NCI-H1436 (cell line): ENCODE data around the gene RAPGEF1.
A peak's percentile ranks its signal among the peaks of the same experiment; 100 is the strongest.
"Not testable (repeated sequence)": the region's sequence is repeated elsewhere in the genome, so short reads cannot be mapped to it uniquely, and the experiment has no call there.

Experiments
- DNase-seq: peaks from one replicate; lab custom pipeline; 2025; lab: John Stamatoyannopoulos, UW

RAPGEF1 gene

GRCh38 chr9:131559421-131560000 is 180.4 kb downstream of the RAPGEF1 start:
- no peak for DNase-seq

GRCh38 chr9:131557855-131558548 is 181.9 kb downstream of the RAPGEF1 start:
- DNase-seq: no peak

- no peak for DNase-seq
Observed at GRCh38 chr9:131555841-131556673, 183.8 kb downstream of the RAPGEF1 start.

DNA sequence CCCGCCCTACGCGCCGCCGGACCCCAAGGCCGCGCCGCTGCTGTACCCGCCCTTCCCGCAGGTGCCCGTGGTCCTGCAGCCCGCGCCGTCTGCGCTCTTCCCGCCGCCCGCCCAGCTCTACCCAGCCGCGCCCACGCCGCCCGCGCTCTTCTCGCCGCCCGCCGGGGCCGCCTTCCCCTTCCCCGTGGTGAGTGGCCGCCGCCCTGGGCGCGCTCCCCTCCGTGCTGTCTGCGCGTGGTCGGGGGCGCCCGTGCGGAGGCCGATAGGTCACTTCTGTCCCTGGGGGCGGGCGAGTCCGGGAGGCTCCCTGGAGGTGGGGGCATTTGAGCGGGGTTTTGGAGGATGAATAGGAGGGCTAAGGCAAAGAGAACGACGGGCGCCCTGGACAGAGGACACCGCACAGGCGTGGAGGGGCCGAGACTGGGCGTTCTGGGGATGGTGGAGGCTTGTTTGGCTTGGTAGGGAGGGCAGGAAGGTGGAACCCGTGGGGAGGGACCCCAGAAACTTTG is 185.0 kb downstream of the RAPGEF1 start:
- no peak for DNase-seq

GRCh38 chr9:131554087-131554842 is 185.6 kb downstream of the RAPGEF1 start:
- no peak for DNase-seq

DNA sequence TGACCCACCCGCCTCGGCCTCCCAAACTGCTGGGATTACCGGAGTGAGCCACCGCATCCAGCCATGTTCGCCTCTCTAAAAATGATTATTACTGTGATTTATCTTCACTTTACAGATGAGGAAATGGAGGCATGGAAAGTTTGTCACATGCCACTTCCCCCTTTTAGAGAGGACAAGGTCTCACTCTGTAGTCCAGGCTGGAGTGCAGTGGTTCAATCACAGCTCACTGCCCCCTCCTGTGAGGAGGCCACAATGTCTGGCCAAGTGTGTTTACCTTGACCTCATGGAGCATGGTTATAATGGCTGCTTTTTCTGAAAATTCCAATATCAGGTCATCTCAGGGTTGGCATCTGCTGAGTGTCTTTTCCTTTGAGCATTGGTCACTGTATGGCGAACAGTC is 187.8 kb downstream of the RAPGEF1 start:
- no peak for DNase-seq

GRCh38 chr9:131550465-131550864 is 189.4 kb downstream of the RAPGEF1 start:
- DNase-seq: not testable (repeated sequence)

DNA sequence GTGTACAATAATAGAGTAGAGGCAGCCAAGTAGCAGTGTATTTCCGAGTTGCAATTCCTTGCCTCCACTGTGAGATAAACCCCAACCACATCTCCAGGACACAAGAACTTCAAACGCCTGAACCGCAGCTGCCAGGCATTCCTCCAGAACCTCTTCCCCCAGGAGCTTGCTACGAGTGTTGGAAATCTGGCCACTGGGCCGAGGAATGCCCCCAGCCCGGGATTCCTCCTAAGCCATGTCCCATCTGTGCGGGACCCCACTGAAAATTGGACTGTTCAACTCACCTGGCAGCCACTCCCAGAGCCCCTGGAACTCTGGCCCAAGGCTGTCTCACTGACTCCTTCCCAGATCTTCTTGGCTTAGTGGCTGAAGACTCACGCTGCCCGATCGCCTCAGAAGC is 190.7 kb downstream of the RAPGEF1 start:
- DNase-seq: not testable (repeated sequence)

- no peak for DNase-seq
Observed at GRCh38 chr9:131546336-131547084, 193.4 kb downstream of the RAPGEF1 start.

DNA sequence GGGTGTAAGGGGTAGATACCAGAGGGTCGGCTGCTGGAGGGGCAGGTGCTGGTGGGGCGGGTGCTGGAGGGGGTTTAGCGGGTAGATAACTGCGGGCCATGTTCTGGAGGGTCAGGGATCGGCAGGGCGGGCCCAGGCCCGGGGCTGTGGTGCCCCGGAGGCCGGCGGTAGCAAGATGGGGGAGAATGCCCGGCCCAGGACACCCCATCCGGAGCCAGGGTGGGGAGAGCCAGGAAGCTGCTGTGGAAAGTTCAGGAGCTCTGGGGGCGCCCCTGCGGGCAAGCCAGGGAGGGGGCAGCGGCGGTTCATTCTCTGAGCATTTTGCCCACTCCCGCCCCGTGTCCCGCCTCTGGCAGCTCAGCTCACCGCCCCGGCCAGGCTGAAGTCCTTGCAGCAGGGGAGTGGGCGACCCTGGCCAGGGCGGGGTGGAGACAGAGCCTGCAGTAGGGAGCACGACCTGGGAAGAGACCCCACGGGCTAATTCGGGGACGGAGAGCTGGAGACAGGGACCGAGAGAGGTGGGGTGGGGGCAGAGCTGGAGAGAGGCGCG is 194.0 kb downstream of the RAPGEF1 start:
- no peak for DNase-seq

DNA sequence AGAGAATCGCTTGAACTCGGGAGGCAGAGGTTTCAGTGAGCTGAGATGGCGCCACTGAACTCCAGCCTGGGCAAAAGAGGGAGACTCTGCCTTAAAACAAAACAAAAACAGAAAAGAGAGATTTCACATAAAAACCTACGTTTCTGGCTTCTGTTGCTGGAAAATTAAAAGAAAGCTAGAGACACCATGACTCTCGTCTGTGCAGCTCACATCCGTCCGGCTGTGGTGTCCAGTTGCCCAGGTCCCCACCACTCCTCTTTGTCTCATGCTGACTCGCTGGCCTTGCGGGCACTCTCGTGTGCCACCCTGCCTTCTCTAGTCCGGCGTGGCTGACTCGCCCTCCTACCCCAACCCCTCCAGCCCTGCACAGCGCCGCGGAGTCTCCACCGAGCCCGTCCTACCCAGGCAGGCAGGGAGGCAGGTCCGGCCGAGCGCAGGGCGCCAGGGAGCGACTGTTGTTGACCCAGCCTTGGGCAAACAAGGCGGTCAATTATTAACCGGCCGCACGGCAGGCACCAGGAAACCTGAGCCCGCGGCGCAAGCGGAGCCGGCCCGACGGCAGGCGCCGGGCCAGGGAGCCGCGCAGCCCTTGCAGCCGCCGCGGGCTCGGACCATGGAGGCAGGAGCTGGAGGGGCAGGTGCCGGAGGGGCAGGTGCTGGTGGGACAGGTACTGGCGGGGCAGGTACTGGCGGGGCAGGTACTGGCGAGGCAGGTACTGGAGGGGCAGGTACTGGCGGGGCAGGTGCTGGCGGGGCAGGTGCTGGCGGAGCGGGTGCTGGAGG is 194.7 kb downstream of the RAPGEF1 start, which contains the start of gene PRRT1B:
Gene PRRT1B (plus strand): TSS at position 521 of the 783 bp plus-strand sequence. CDS start 93 bp downstream, at position 614.
- no peak for DNase-seq

GRCh38 chr9:131543141-131543540 is 196.7 kb downstream of the RAPGEF1 start:
- no peak for DNase-seq

- DNase-seq: no peak
Observed at GRCh38 chr9:131539223-131539923, 200.5 kb downstream of the RAPGEF1 start.

DNA sequence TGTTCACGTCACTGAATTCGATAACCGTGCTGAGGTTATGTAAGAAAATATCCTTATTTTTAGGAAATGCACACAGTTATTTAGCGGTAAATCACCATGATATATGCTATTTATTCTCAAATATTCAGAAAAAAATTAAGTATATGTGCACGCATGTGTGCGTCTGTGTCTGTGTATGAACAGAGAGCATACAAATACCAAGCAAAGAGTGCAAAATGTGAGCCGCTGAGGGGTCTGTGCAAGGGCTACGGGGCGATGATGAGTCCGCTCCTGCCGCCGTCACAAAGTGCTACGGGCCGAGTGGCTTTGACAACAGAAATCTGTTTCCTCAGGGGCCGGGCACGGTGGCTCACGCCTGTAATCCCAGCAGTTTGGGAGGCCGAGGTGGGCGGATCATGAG is 201.9 kb downstream of the RAPGEF1 start:
- DNase-seq: no peak

- no peak for DNase-seq
Observed at GRCh38 chr9:131534721-131535237, 205.1 kb downstream of the RAPGEF1 start.

GRCh38 chr9:131530920-131531832 is 208.7 kb downstream of the RAPGEF1 start, which contains the start of gene UCK1:
UCK1 (minus strand) TSS chr9:131531263; CDS start chr9:131531174, 89 bp downstream.
- peak; percentile 82 for DNase-seq

- DNase-seq: no peak
Observed at GRCh38 chr9:131530546-131530919, 209.3 kb downstream of the RAPGEF1 start.
